ENCODE results near the gene ACACA.

ACACA gene

GRCh38 chr17:37098152-37098551 is 308.5 kb downstream of the ACACA start:
- no peak for TF ChIP-seq CTCF (IDR thresholded peaks at IDR 0.05; ENCODE audit: insufficient read depth, low read length, poor library complexity, severe bottlenecking)
- DNase-seq (ENCODE audit: extremely low read depth, insufficient read length), result no peak
- Histone ChIP-seq H3K36me3 (ENCODE audit: control insufficient read depth, insufficient read depth, low read length) (peaks cover 27% of the 10 kb centered on the region), H3K27me3 (replicated peaks; ENCODE audit: control insufficient read depth, insufficient read depth, low read length) (no peaks in the 10 kb centered on the region), H3K4me3 (replicated peaks; ENCODE audit: low read depth, low read length) (no peak overlapping the region)

GRCh38 chr17:37097154-37097553 is 309.5 kb downstream of the ACACA start:
- no peak for DNase-seq (ENCODE audit: extremely low read depth, insufficient read length)
- Histone ChIP-seq H3K36me3 (ENCODE audit: control insufficient read depth, insufficient read depth, low read length) (peaks cover 25% of the 10 kb centered on the region), H3K27me3 (replicated peaks; ENCODE audit: control insufficient read depth, insufficient read depth, low read length) (no peaks in the 10 kb centered on the region), H3K4me3 (replicated peaks; ENCODE audit: low read depth, low read length) (no peak overlapping the region)
- TF ChIP-seq CTCF (IDR thresholded peaks at IDR 0.05; ENCODE audit: insufficient read depth, low read length, poor library complexity, severe bottlenecking), result no peak

- no peak for TF ChIP-seq CTCF (IDR thresholded peaks at IDR 0.05; ENCODE audit: insufficient read depth, low read length, poor library complexity, severe bottlenecking)
- H3K27me3 ChIP-seq (replicated peaks; ENCODE audit: control insufficient read depth, insufficient read depth, low read length), result no peaks in the 10 kb centered on the region
- peaks cover 23% of the 10 kb centered on the region for H3K36me3 ChIP-seq (ENCODE audit: control insufficient read depth, insufficient read depth, low read length)
- no peak for DNase-seq (ENCODE audit: extremely low read depth, insufficient read length)
- no peak overlapping the region for H3K4me3 ChIP-seq (replicated peaks; ENCODE audit: low read depth, low read length)
Measured at GRCh38 chr17:37096071-37096470, 310.6 kb downstream of the ACACA start.

GRCh38 chr17:37094391-37094790 is 312.2 kb downstream of the ACACA start:
- no peak for TF ChIP-seq CTCF (IDR thresholded peaks at IDR 0.05; ENCODE audit: insufficient read depth, low read length, poor library complexity, severe bottlenecking)
- no peaks in the 10 kb centered on the region for H3K27me3 ChIP-seq (replicated peaks; ENCODE audit: control insufficient read depth, insufficient read depth, low read length)

GRCh38 chr17:37092701-37093100 is 313.9 kb downstream of the ACACA start:
- no peak for DNase-seq (ENCODE audit: extremely low read depth, insufficient read length)
- H3K36me3 ChIP-seq (ENCODE audit: control insufficient read depth, insufficient read depth, low read length), result peaks cover 24% of the 10 kb centered on the region
- H3K27me3 ChIP-seq (replicated peaks; ENCODE audit: control insufficient read depth, insufficient read depth, low read length), result no peaks in the 10 kb centered on the region
- H3K4me3 ChIP-seq (replicated peaks; ENCODE audit: low read depth, low read length), result no peak overlapping the region
- TF ChIP-seq CTCF (IDR thresholded peaks at IDR 0.05; ENCODE audit: insufficient read depth, low read length, poor library complexity, severe bottlenecking), result no peak

More at GRCh38 chr17:37094391-37094790, 312.2 kb downstream of the ACACA start:
- DNase-seq (ENCODE audit: extremely low read depth, insufficient read length), result no peak
- peaks cover 23% of the 10 kb centered on the region for H3K36me3 ChIP-seq (ENCODE audit: control insufficient read depth, insufficient read depth, low read length)
- H3K4me3 ChIP-seq (replicated peaks; ENCODE audit: low read depth, low read length), result no peak overlapping the region

GRCh38 chr17:37092071-37092470 is 314.6 kb downstream of the ACACA start:
- peaks cover 22% of the 10 kb centered on the region for H3K36me3 ChIP-seq (ENCODE audit: control insufficient read depth, insufficient read depth, low read length)
- no peak for DNase-seq (ENCODE audit: extremely low read depth, insufficient read length)
- no peak overlapping the region for H3K4me3 ChIP-seq (replicated peaks; ENCODE audit: low read depth, low read length)
- TF ChIP-seq CTCF (IDR thresholded peaks at IDR 0.05; ENCODE audit: insufficient read depth, low read length, poor library complexity, severe bottlenecking), result no peak
- no peaks in the 10 kb centered on the region for H3K27me3 ChIP-seq (replicated peaks; ENCODE audit: control insufficient read depth, insufficient read depth, low read length)

Measured in GM06990 (cell line).